SK-N-MC (cell line): ENCODE measurements around the gene GPS1.

Source experiments
- EZH2 ChIP-seq: fragments of 200-600 bp; sonication (generic); IDR thresholded peaks from one replicate; pipeline ENCODE4 v1.6.1; 2017; ENCODE audit warnings: antibody characterized with exemption
- POLR2AphosphoS5 ChIP-seq: IDR thresholded peaks from 2 replicates; pipeline ENCODE4 v1.6.1; 2012; ENCODE audit warnings: mild to moderate bottlenecking, low read depth, low read length, borderline replicate concordance

DNA sequence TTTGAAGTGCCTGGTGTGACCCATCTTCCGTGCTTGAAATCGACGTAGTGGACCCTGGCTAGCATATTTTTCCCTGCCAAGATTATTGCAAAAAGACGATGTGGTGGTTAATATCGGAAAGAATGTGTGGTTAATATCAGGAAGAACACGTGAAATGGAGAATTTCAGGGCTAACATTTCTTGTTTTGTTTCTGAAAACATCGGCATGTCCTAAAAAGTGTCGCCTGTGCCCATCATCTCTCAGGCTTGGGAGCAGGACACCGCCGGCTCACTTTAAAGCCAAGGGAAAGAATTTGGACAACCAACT, 13.9 kb upstream of the GPS1 start:
- TF ChIP-seq EZH2 = no peak
- no peak for TF ChIP-seq POLR2AphosphoS5
